Psoas muscle (tissue), 8 donors: ENCODE results near the gene GRK3. TPM values are rescaled to one million over a fixed set of nuclear protein-coding genes. Genes with fewer than 3 reads are reported as not detected.

Experiments
- ATAC-seq, 4 donors: fragments of 200-7000 bp; cut with Tn5 transposase; one replicate each; pipeline ENCODE4 v1.9.1; 2020; ENCODE audit warnings: moderate library complexity in 3 of 4, mild to moderate bottlenecking in 2 of 4
- DNase-seq, 2 donors: peaks; one replicate each; pipeline ENCODE4 v3.0.0-alpha.2; 2020
- H3K27ac ChIP-seq: fragments of 200-600 bp; one replicate; pipeline ENCODE4 v1.8.0; 2022
- H3K27me3 ChIP-seq, 3 donors: fragments of 200-600 bp in 1 of 3; one replicate each; pipeline versions ENCODE4 v1.6.1 to v1.8.0; 2013 to 2022; ENCODE audit warnings: low read length in 2 of 3, mild to moderate bottlenecking in 2 of 3, moderate library complexity in 1 of 3; ENCODE audit not compliant: insufficient read depth in 3 of 3
- H3K36me3 ChIP-seq, 2 donors: fragments of 200-600 bp in 1 of 2; one replicate each; pipeline versions ENCODE4 v1.6.1 to v1.8.0; 2013 to 2022; ENCODE audit warnings: low read depth in 1 of 2, mild to moderate bottlenecking in 1 of 2, moderate library complexity in 1 of 2; ENCODE audit not compliant: insufficient read depth in 1 of 2
- H3K4me1 ChIP-seq: fragments of 200-600 bp; one replicate; pipeline ENCODE4 v1.8.0; 2022
- H3K4me3 ChIP-seq: fragments of 200-600 bp; one replicate; pipeline ENCODE4 v1.8.0; 2022; ENCODE audit warnings: mild to moderate bottlenecking
- H3K9me3 ChIP-seq: fragments of 200-600 bp; one replicate; pipeline ENCODE4 v1.8.0; 2022
- CTCF ChIP-seq: fragments of 200-600 bp; IDR thresholded peaks from one replicate; pipeline ENCODE4 v1.8.0; 2022; ENCODE audit warnings: antibody characterized with exemption
- WGBS, 3 donors: extraction: QIAGEN DNeasy Blood & Tissue Kit; methylation state at CpG; one replicate each; pipeline versions ENCODE4 v1.1.6 to v1.1.7; 2013; 5-methylcytosine and 5-hydroxymethylcytosine counted together
- intact Hi-C, 2 donors: fragments of 100-400 bp; cut with DNase I; formaldehyde crosslinking; loops; one replicate each; pipeline versions ENCODE4 v1.11.0 to v1.14.2; 2022
- polyA plus RNA-seq, 3 donors: library from polyadenylated mRNA; stranded (reverse); fragments of 200-250 nt; gene quantifications; one replicate each; pipeline ENCODE4 v1.2.3, GENCODE V29; 2013
- total RNA-seq, 4 donors: library from RNA; stranded (reverse); fragmentation: NEBNext Ultra II Directional in 2 of 4; extraction: Animal tissue kit (Norgen Biotek cat#: 25700) in 2 of 4; gene quantifications; one replicate each; pipeline versions ENCODE4 v1.2.1 to v1.2.4, GENCODE V29; 2021 to 2023
- donor health status: healthy with polysubstance abuse.
- donor health status: DM: no; HTN: no; CAD: no; lungs with moderate emphysema.
- donor health status: Bipolar disorder and iron deficiency.
- donor health status: healthy.
- donor health status: DM: yes; HTN: yes; CAD: no.
- donor health status: DM: no; HTN: no; CAD: no.
- donor health status: DM: no; HTN: no; CAD: no.
- donor health status: DM: yes; HTN: yes; CAD: no.

Gene GRK3
- total and polyA plus RNA-seq, 7 donors: 0.17 to 2.0 (median 1.3) TPM

GRCh38 chr22:25757686-25758085 lies 193.2 kb downstream of the GRK3 start:
- 58 to 76% (median 69%) methylated on average over 3 of the region's 3 CpGs for WGBS, 3 donors
- DNase-seq (no peak), ATAC-seq (no peak)
- Histone ChIP-seq H3K9me3 (no peaks in the 10 kb centered on the region), H3K27ac (peak overlapping the region; percentile 92), H3K36me3 (peaks cover 0 to 21% of the 10 kb centered on the region in 2 donors), H3K4me3 (peak overlapping the region; percentile 19), H3K4me1 (peaks cover 55% of the 10 kb centered on the region), H3K27me3 (no peaks in the 10 kb centered on the region)
- intact Hi-C loops: no loop called here
- TF ChIP-seq CTCF: no peak

GRCh38 chr22:25758316-25758715 lies 193.8 kb downstream of the GRK3 start:
- H3K9me3 ChIP-seq: no peaks in the 10 kb centered on the region
- ATAC-seq: no peak
- no peak for DNase-seq
- WGBS, 3 donors: 34 to 55% (median 42%) methylated on average over 8 of the region's 8 CpGs
- H3K4me3 ChIP-seq: peak overlapping the region; percentile 19
- intact Hi-C loops: no loop called here
- TF ChIP-seq CTCF: no peak
- H3K27ac ChIP-seq: peak overlapping the region; percentile 92
- H3K36me3 ChIP-seq: peaks cover 0 to 27% of the 10 kb centered on the region in 2 donors
- H3K4me1 ChIP-seq: peaks cover 55% of the 10 kb centered on the region
- no peaks in the 10 kb centered on the region for H3K27me3 ChIP-seq

GRCh38 chr22:25759825-25760231 lies 195.4 kb downstream of the GRK3 start:
- TF ChIP-seq CTCF: no peak
- no peaks in the 10 kb centered on the region for H3K9me3 ChIP-seq
- 21 to 34% (median 26%) methylated on average over 5 of the region's 5 CpGs for WGBS, 3 donors
- H3K27ac ChIP-seq: peak overlapping the region; percentile 92
- no peak overlapping the region for H3K4me3 ChIP-seq
- DNase-seq (peak in 1 of 2 donors; percentile 67), ATAC-seq (peak; percentile 50 to 71 (median 66))
- H3K36me3 ChIP-seq: peaks cover 2 to 42% of the 10 kb centered on the region in 2 donors
- peaks cover 51% of the 10 kb centered on the region for H3K4me1 ChIP-seq
- intact Hi-C loops: no loop called here
- no peaks in the 10 kb centered on the region for H3K27me3 ChIP-seq

GRCh38 chr22:25760294-25760693 lies 195.8 kb downstream of the GRK3 start:
- Histone ChIP-seq H3K36me3 (peaks cover 4 to 44% of the 10 kb centered on the region in 2 donors), H3K27me3 (no peaks in the 10 kb centered on the region), H3K27ac (peak overlapping the region; percentile 92), H3K4me1 (peaks cover 50% of the 10 kb centered on the region), H3K9me3 (no peaks in the 10 kb centered on the region), H3K4me3 (no peak overlapping the region)
- WGBS, 3 donors: 38 to 84% (median 38%) methylated on average over 2 of the region's 2 CpGs
- DNase-seq: no peak
- no peak for ATAC-seq
- TF ChIP-seq CTCF: no peak
- intact Hi-C loops: no loop called here
